Measurements from ENCODE around the gene ADIPOR2.

Gene ADIPOR2

GRCh38 chr12:1803736-1804135 lies 112.9 kb downstream of the ADIPOR2 start:
- ATAC-seq (ENCODE audit: low read depth) = no peak
- Histone ChIP-seq H3K27me3 (ENCODE audit: insufficient read depth, poor library complexity, severe bottlenecking) (no peaks in the 10 kb centered on the region), H3K4me1 (ENCODE audit: insufficient read depth, poor library complexity, severe bottlenecking) (no peaks in the 10 kb centered on the region), H3K4me3 (ENCODE audit: severe bottlenecking) (no peak overlapping the region), H3K9me3 (ENCODE audit: severe bottlenecking) (no peaks in the 10 kb centered on the region), H3K36me3 (ENCODE audit: low read depth) (no peaks in the 10 kb centered on the region), H3K27ac (ENCODE audit: poor library complexity, severe bottlenecking) (no peak overlapping the region)
- no peak for TF ChIP-seq CTCF (IDR thresholded peaks at IDR 0.05; ENCODE audit: poor library complexity, severe bottlenecking)
- DNase-seq (ENCODE audit: low spot score) = peak; percentile 45

GRCh38 chr12:1804545-1805332 lies 113.9 kb downstream of the ADIPOR2 start:
- H3K27me3 ChIP-seq (ENCODE audit: insufficient read depth, poor library complexity, severe bottlenecking) = no peaks in the 10 kb centered on the region
- H3K4me3 ChIP-seq (ENCODE audit: severe bottlenecking) = no peak overlapping the region
- ATAC-seq (ENCODE audit: low read depth) (peak; percentile 89), DNase-seq (ENCODE audit: low spot score) (peak; percentile 90)
- no peak for TF ChIP-seq CTCF (IDR thresholded peaks at IDR 0.05; ENCODE audit: poor library complexity, severe bottlenecking)
- no peak overlapping the region for H3K27ac ChIP-seq (ENCODE audit: poor library complexity, severe bottlenecking)
- no peaks in the 10 kb centered on the region for H3K4me1 ChIP-seq (ENCODE audit: insufficient read depth, poor library complexity, severe bottlenecking)
- H3K36me3 ChIP-seq (ENCODE audit: low read depth) = no peaks in the 10 kb centered on the region
- H3K9me3 ChIP-seq (ENCODE audit: severe bottlenecking) = no peaks in the 10 kb centered on the region

GRCh38 chr12:1805441-1806081 lies 114.7 kb downstream of the ADIPOR2 start:
- TF ChIP-seq CTCF (IDR thresholded peaks at IDR 0.05; ENCODE audit: poor library complexity, severe bottlenecking) = no peak
- no peaks in the 10 kb centered on the region for H3K4me1 ChIP-seq (ENCODE audit: insufficient read depth, poor library complexity, severe bottlenecking)
- no peak overlapping the region for H3K4me3 ChIP-seq (ENCODE audit: severe bottlenecking)
- H3K9me3 ChIP-seq (ENCODE audit: severe bottlenecking) = no peaks in the 10 kb centered on the region
- no peaks in the 10 kb centered on the region for H3K36me3 ChIP-seq (ENCODE audit: low read depth)
- no peak overlapping the region for H3K27ac ChIP-seq (ENCODE audit: poor library complexity, severe bottlenecking)
- H3K27me3 ChIP-seq (ENCODE audit: insufficient read depth, poor library complexity, severe bottlenecking) = no peaks in the 10 kb centered on the region
- DNase-seq (ENCODE audit: low spot score) (peak; percentile 58), ATAC-seq (ENCODE audit: low read depth) (no peak)

- DNase-seq (ENCODE audit: low spot score) (peak; percentile 48), ATAC-seq (ENCODE audit: low read depth) (no peak)
- no peaks in the 10 kb centered on the region for H3K27me3 ChIP-seq (ENCODE audit: insufficient read depth, poor library complexity, severe bottlenecking)
- no peaks in the 10 kb centered on the region for H3K4me1 ChIP-seq (ENCODE audit: insufficient read depth, poor library complexity, severe bottlenecking)
- no peak overlapping the region for H3K4me3 ChIP-seq (ENCODE audit: severe bottlenecking)
- H3K27ac ChIP-seq (ENCODE audit: poor library complexity, severe bottlenecking) = no peak overlapping the region
- no peaks in the 10 kb centered on the region for H3K36me3 ChIP-seq (ENCODE audit: low read depth)
- TF ChIP-seq CTCF (IDR thresholded peaks at IDR 0.05; ENCODE audit: poor library complexity, severe bottlenecking) = no peak
- no peaks in the 10 kb centered on the region for H3K9me3 ChIP-seq (ENCODE audit: severe bottlenecking)
Observed at GRCh38 chr12:1806301-1807086, 115.6 kb downstream of the ADIPOR2 start.

All from RWPE2 (cell line).